ENCODE measurements around the gene RHCE. TPM values are rescaled to one million over a fixed set of nuclear protein-coding genes. Genes with fewer than 3 reads are reported as not detected.

RHCE gene
- total RNA-seq, 1 donor from 2014 or later: 2.2 TPM

Other genes with a start within 250 kb of the RHCE start
- 38.5 and 56.1 TPM in 2 replicates for gene SYF2, start 188.3 kb downstream of the RHCE start, total RNA-seq
- 83.7 and 87.6 TPM in 2 replicates for gene RSRP1, start 173.4 kb downstream of the RHCE start, total RNA-seq
- gene RHD, start 148.3 kb downstream of the RHCE start, total RNA-seq: not detected in 2 replicates
- 117 and 160 TPM in 2 replicates for gene TMEM50A, start 82.5 kb downstream of the RHCE start, total RNA-seq
- gene MACO1, start 10.1 kb upstream of the RHCE start, total RNA-seq: 27.7 and 31.1 TPM in 2 replicates
- gene LDLRAP1, start 122.8 kb upstream of the RHCE start, total RNA-seq: 10.7 and 13.8 TPM in 2 replicates
- 6.6 and 8.8 TPM in 2 replicates for gene MAN1C1, start 196.0 kb upstream of the RHCE start, total RNA-seq

Measured in myocyte (in vitro differentiated cells).